ENCODE data around the gene FNDC3B.
"Not testable (repeated sequence)": the region's sequence is repeated elsewhere in the genome, so short reads cannot be mapped to it uniquely, and the experiment has no call there.

The FNDC3B gene

GRCh38 chr3:172087602-172088580 is 48.5 kb downstream of the FNDC3B start:
- no peak overlapping the region for H3K4me3 ChIP-seq (ENCODE audit: low read length)
- no peak overlapping the region for H3K9ac ChIP-seq (ENCODE audit: low read depth, low read length)
- H3K36me3 ChIP-seq (ENCODE audit: insufficient read depth, low read length): peaks cover 6% of the 10 kb centered on the region
- 69% methylated on average over 5 of the region's 7 CpGs for WGBS
- no peaks in the 10 kb centered on the region for H3K27me3 ChIP-seq (ENCODE audit: insufficient read depth, low read length)
- peaks cover 41% of the 10 kb centered on the region for H3K4me1 ChIP-seq (ENCODE audit: insufficient read depth, low read length)
- H3K9me3 ChIP-seq (ENCODE audit: insufficient read depth, low read depth, low read length): peaks cover 5% of the 10 kb centered on the region; the same call in 1 of the 2 replicates
- no peak overlapping the region for H3K27ac ChIP-seq (ENCODE audit: low read depth, low read length)

- no peak overlapping the region for H3K4me3 ChIP-seq (ENCODE audit: low read length)
- no peak overlapping the region for H3K27ac ChIP-seq (ENCODE audit: low read depth, low read length)
- no peaks in the 10 kb centered on the region for H3K27me3 ChIP-seq (ENCODE audit: insufficient read depth, low read length)
- no peak overlapping the region for H3K9ac ChIP-seq (ENCODE audit: low read depth, low read length)
- no peaks in the 10 kb centered on the region for H3K9me3 ChIP-seq (ENCODE audit: insufficient read depth, low read depth, low read length)
- H3K36me3 ChIP-seq (ENCODE audit: insufficient read depth, low read length): no peaks in the 10 kb centered on the region
- WGBS: 91% methylated on average over 4 of the region's 4 CpGs
- peaks cover 41% of the 10 kb centered on the region for H3K4me1 ChIP-seq (ENCODE audit: insufficient read depth, low read length)
Measured at GRCh38 chr3:172089250-172089649, 49.9 kb downstream of the FNDC3B start.

- Histone ChIP-seq H3K4me3 (ENCODE audit: low read length) (no peak overlapping the region), H3K27ac (ENCODE audit: low read depth, low read length) (no peak overlapping the region), H3K27me3 (ENCODE audit: insufficient read depth, low read length) (no peaks in the 10 kb centered on the region), H3K9me3 (ENCODE audit: insufficient read depth, low read depth, low read length) (no peaks in the 10 kb centered on the region), H3K9ac (ENCODE audit: low read depth, low read length) (no peak overlapping the region), H3K36me3 (ENCODE audit: insufficient read depth, low read length) (no peaks in the 10 kb centered on the region), H3K4me1 (ENCODE audit: insufficient read depth, low read length) (peaks cover 40% of the 10 kb centered on the region)
- WGBS: 78% methylated on average over 3 of the region's 4 CpGs
Measured at GRCh38 chr3:172090035-172090434, 50.7 kb downstream of the FNDC3B start.

- H3K36me3 ChIP-seq (ENCODE audit: insufficient read depth, low read length): no peaks in the 10 kb centered on the region
- H3K4me3 ChIP-seq (ENCODE audit: low read length): no peak overlapping the region
- H3K9ac ChIP-seq (ENCODE audit: low read depth, low read length): no peak overlapping the region
- no peak overlapping the region for H3K27ac ChIP-seq (ENCODE audit: low read depth, low read length)
- peaks cover 41% of the 10 kb centered on the region for H3K4me1 ChIP-seq (ENCODE audit: insufficient read depth, low read length)
- 95% methylated on average over 5 of the region's 5 CpGs for WGBS
- no peaks in the 10 kb centered on the region for H3K27me3 ChIP-seq (ENCODE audit: insufficient read depth, low read length)
- H3K9me3 ChIP-seq (ENCODE audit: insufficient read depth, low read depth, low read length): no peaks in the 10 kb centered on the region
Measured at GRCh38 chr3:172092658-172093057, 53.3 kb downstream of the FNDC3B start.

DNA sequence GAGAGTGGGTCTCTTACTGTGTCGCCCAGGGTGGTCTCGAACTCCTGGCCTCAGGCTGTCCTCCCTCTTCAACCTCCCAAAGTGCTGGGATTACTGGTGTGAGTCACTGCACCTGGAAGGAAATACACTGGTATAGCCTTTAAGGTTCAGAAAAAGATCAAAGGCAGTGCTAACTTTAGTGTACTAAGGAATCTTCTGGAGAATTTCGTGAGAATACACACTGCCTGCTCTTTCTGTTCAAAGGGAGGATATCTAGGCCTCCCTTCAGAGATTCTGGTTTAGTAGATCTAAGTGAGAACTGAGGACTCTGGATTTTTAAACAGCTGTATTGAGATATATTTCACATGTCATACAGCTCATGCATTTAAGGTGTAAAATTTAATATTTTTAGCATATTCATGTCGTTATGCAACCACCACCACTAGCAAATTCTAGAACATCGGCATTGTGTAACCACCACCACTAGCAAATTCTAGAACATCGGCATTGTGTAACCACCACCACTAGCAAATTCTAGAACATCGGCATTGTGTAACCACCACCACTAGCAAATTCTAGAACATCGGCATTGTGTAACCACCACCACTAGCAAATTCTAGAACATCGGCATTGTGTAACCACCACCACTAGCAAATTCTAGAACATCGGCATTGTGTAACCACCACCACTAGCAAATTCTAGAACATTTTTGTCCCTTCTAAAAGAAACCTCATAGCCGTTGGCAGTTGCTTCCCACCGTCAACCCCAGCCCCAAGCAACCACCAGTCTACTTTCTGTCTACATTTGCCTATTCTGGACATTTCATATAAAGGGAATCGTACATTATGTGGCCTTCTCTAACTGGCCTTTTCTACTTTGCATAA is 54.4 kb downstream of the FNDC3B start:
- H3K9ac ChIP-seq (ENCODE audit: low read depth, low read length); H3K36me3 ChIP-seq (ENCODE audit: insufficient read depth, low read length); H3K27ac ChIP-seq (ENCODE audit: low read depth, low read length); H3K9me3 ChIP-seq (ENCODE audit: insufficient read depth, low read depth, low read length); H3K27me3 ChIP-seq (ENCODE audit: insufficient read depth, low read length); H3K4me3 ChIP-seq (ENCODE audit: low read length): not testable (repeated sequence)
- 83% methylated on average over 8 of the region's 13 CpGs for WGBS
- peaks cover 41% of the 10 kb centered on the region for H3K4me1 ChIP-seq (ENCODE audit: insufficient read depth, low read length)

DNA sequence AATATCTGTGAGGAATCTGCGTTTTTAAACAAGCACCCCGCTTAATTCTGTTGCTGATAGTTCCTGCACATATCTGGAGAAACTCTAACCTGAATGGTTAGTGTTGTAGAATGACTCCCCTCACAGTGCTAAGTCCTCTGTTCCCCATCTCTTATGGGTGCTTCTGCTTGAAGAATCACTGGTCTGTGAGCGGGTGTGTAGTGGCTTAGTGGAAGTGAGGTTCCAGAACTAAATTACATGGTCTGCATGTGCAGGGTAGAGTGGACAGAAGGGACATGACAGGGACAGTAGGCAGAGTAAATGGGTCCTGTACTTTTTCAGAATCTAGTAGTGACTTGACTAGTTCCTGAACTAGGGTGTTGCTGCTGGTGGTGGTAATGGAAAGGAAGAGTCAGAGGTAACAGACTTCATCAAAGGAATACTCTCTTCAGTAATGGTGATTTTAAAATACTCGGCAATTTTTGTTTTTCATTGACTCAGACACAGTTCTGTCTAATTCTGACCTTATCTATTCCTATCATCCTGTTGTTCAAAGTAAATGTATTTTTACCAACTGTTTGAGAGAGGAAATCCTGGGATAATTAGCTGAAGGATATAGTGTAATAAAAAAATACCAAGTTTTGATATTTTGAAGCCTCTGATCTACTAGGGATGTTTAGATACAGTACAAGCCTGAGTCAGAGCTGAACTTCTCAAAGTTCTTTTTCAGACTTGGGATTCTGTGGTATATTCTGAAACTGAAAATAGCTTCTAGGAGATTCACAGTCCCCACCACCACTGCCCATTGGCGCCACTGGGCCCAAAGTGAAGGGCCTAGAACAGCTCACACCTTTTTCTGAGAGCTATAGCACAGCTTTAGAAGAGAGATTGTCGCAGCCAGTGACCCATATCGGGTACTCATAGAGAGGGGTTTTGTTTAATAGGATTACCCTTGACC is 55.5 kb downstream of the FNDC3B start:
- Histone ChIP-seq H3K4me3 (ENCODE audit: low read length) (no peak overlapping the region), H3K27ac (ENCODE audit: low read depth, low read length) (no peak overlapping the region), H3K36me3 (ENCODE audit: insufficient read depth, low read length) (no peaks in the 10 kb centered on the region), H3K9me3 (ENCODE audit: insufficient read depth, low read depth, low read length) (no peaks in the 10 kb centered on the region), H3K4me1 (ENCODE audit: insufficient read depth, low read length) (peaks cover 48% of the 10 kb centered on the region), H3K27me3 (ENCODE audit: insufficient read depth, low read length) (no peaks in the 10 kb centered on the region), H3K9ac (ENCODE audit: low read depth, low read length) (no peak overlapping the region)
- WGBS: 84% methylated on average over 7 of the region's 7 CpGs

DNA sequence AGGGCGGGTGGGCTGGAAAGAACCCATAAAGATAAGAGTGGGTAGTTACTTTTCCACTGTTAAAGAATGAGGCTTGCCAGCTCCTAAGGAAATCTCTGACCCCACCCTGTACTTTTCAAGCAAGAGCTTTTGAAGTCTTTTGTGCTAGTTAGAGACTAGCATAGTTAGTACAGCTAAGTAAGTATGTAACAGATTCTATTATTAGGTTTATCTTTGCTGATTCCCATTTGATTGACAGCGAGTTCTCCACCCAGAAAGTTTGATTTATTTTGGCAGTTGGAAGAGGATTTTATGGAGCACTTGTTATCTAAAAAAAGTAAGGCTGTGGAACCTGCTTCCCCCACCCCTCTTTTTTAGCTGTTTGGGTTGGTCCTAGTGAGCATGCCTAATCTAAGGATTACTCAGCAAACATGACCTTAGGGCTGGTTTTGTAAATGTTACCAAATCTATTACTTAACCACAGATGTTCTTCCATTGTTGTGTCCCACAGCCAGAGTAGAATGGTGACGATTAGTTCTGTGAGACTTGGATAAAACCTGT is 57.6 kb downstream of the FNDC3B start:
- Histone ChIP-seq H3K9ac (ENCODE audit: low read depth, low read length) (0 out of 2 replicates have a peak overlapping the region, but pooled peaks have one; percentile 18), H3K27ac (ENCODE audit: low read depth, low read length) (no peak overlapping the region), H3K27me3 (ENCODE audit: insufficient read depth, low read length) (no peaks in the 10 kb centered on the region), H3K4me1 (ENCODE audit: insufficient read depth, low read length) (peaks cover 58% of the 10 kb centered on the region), H3K4me3 (ENCODE audit: low read length) (no peak overlapping the region), H3K36me3 (ENCODE audit: insufficient read depth, low read length) (no peaks in the 10 kb centered on the region), H3K9me3 (ENCODE audit: insufficient read depth, low read depth, low read length) (no peaks in the 10 kb centered on the region)
- WGBS: 57% methylated on average over 3 of the region's 3 CpGs

- no peak overlapping the region for H3K9ac ChIP-seq (ENCODE audit: low read depth, low read length)
- no peak overlapping the region for H3K4me3 ChIP-seq (ENCODE audit: low read length)
- no peaks in the 10 kb centered on the region for H3K36me3 ChIP-seq (ENCODE audit: insufficient read depth, low read length)
- no peaks in the 10 kb centered on the region for H3K27me3 ChIP-seq (ENCODE audit: insufficient read depth, low read length)
- no peaks in the 10 kb centered on the region for H3K9me3 ChIP-seq (ENCODE audit: insufficient read depth, low read depth, low read length)
- peaks cover 63% of the 10 kb centered on the region for H3K4me1 ChIP-seq (ENCODE audit: insufficient read depth, low read length)
- no peak overlapping the region for H3K27ac ChIP-seq (ENCODE audit: low read depth, low read length)
- WGBS: no CpG with 5 or more reads among the region's 1 CpG
Measured at GRCh38 chr3:172097585-172097984, 58.2 kb downstream of the FNDC3B start.

GRCh38 chr3:172098698-172099494 is 59.5 kb downstream of the FNDC3B start:
- peaks cover 75% of the 10 kb centered on the region for H3K4me1 ChIP-seq (ENCODE audit: insufficient read depth, low read length)
- H3K9ac ChIP-seq (ENCODE audit: low read depth, low read length): no peak overlapping the region
- H3K27me3 ChIP-seq (ENCODE audit: insufficient read depth, low read length): no peaks in the 10 kb centered on the region
- no peak overlapping the region for H3K4me3 ChIP-seq (ENCODE audit: low read length)
- no peaks in the 10 kb centered on the region for H3K9me3 ChIP-seq (ENCODE audit: insufficient read depth, low read depth, low read length)
- H3K36me3 ChIP-seq (ENCODE audit: insufficient read depth, low read length): no peaks in the 10 kb centered on the region
- peak overlapping the region; percentile 43 for H3K27ac ChIP-seq (ENCODE audit: low read depth, low read length)
- WGBS: 53% methylated on average over 9 of the region's 9 CpGs

DNA sequence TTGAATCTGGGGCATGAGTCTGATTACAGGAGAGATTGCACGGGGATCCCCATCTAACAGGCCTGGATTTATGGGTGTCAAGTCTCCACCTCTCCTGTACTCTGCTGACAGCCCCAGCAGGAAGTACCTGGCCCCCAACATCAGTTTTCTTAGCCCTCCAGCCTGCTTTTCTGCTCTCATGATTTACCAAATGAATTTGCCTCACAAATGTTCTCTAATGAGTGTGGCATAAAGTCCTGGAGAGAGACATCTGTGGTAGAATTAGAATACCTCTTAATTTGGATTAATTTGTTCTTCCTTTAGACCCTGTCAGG is 60.1 kb downstream of the FNDC3B start:
- H3K4me1 ChIP-seq (ENCODE audit: insufficient read depth, low read length): peaks cover 81% of the 10 kb centered on the region
- H3K4me3 ChIP-seq (ENCODE audit: low read length): no peak overlapping the region
- H3K9me3 ChIP-seq (ENCODE audit: insufficient read depth, low read depth, low read length): no peaks in the 10 kb centered on the region
- H3K9ac ChIP-seq (ENCODE audit: low read depth, low read length): no peak overlapping the region
- H3K36me3 ChIP-seq (ENCODE audit: insufficient read depth, low read length): no peaks in the 10 kb centered on the region
- 88% methylated on average over 1 of the region's 1 CpG for WGBS
- H3K27ac ChIP-seq (ENCODE audit: low read depth, low read length): no peak overlapping the region
- H3K27me3 ChIP-seq (ENCODE audit: insufficient read depth, low read length): no peaks in the 10 kb centered on the region

Measured in HUES64 (cell line).